Upper lobe of left lung (tissue), 4 donors: Measurements from ENCODE around the gene IL1RAPL2.

Experiments used
- EP300 ChIP-seq, 4 donors: sonication (generic); formaldehyde crosslinking; IDR thresholded peaks; one replicate each; pipeline ENCODE4 v1.5.1; 2017; ENCODE audit warnings: antibody characterized with exemption in 4 of 4, control low read depth in 2 of 4
- TF ChIP-seq, protein P1 (sequence below), 6 experiments: fragments of 450-650 bp in 4 of 6; fragments of 200-600 bp in 2 of 6; sonication (generic) in 2 of 6; IDR thresholded peaks; one replicate each; pipeline ENCODE4 v1.5.1; 2016 to 2019; ENCODE audit warnings: antibody characterized with exemption in 6 of 6

DNA sequence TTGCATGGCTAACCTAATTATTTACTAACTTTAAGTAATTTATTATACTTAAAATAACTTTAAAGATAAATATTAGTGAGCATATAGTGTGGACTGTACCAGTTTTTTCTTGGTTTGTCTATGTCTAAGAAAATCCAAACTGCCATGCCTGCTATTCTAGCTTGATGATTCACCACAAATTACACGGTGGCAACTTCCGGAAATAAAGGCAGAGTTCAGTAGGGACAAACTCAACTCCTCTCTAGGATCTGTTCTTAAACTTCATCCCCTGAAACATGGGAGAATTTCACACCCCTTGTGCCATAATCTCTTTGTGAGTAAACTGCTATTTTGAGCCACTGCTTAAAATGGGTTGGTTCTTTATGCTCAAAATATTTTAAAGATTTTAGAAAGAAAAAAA, 1042.7 kb downstream of the IL1RAPL2 start:
- TF ChIP-seq, protein P1, sequence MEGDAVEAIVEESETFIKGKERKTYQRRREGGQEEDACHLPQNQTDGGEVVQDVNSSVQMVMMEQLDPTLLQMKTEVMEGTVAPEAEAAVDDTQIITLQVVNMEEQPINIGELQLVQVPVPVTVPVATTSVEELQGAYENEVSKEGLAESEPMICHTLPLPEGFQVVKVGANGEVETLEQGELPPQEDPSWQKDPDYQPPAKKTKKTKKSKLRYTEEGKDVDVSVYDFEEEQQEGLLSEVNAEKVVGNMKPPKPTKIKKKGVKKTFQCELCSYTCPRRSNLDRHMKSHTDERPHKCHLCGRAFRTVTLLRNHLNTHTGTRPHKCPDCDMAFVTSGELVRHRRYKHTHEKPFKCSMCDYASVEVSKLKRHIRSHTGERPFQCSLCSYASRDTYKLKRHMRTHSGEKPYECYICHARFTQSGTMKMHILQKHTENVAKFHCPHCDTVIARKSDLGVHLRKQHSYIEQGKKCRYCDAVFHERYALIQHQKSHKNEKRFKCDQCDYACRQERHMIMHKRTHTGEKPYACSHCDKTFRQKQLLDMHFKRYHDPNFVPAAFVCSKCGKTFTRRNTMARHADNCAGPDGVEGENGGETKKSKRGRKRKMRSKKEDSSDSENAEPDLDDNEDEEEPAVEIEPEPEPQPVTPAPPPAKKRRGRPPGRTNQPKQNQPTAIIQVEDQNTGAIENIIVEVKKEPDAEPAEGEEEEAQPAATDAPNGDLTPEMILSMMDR (IDR thresholded peaks at IDR 0.05): no peak
- TF ChIP-seq EP300 (IDR thresholded peaks at IDR 0.05): no peak
